ENCODE results near the gene RIPOR1.
"Not testable (repeated sequence)": the region's sequence is repeated elsewhere in the genome, so short reads cannot be mapped to it uniquely, and the experiment has no call there.

RIPOR1 gene, protein sequence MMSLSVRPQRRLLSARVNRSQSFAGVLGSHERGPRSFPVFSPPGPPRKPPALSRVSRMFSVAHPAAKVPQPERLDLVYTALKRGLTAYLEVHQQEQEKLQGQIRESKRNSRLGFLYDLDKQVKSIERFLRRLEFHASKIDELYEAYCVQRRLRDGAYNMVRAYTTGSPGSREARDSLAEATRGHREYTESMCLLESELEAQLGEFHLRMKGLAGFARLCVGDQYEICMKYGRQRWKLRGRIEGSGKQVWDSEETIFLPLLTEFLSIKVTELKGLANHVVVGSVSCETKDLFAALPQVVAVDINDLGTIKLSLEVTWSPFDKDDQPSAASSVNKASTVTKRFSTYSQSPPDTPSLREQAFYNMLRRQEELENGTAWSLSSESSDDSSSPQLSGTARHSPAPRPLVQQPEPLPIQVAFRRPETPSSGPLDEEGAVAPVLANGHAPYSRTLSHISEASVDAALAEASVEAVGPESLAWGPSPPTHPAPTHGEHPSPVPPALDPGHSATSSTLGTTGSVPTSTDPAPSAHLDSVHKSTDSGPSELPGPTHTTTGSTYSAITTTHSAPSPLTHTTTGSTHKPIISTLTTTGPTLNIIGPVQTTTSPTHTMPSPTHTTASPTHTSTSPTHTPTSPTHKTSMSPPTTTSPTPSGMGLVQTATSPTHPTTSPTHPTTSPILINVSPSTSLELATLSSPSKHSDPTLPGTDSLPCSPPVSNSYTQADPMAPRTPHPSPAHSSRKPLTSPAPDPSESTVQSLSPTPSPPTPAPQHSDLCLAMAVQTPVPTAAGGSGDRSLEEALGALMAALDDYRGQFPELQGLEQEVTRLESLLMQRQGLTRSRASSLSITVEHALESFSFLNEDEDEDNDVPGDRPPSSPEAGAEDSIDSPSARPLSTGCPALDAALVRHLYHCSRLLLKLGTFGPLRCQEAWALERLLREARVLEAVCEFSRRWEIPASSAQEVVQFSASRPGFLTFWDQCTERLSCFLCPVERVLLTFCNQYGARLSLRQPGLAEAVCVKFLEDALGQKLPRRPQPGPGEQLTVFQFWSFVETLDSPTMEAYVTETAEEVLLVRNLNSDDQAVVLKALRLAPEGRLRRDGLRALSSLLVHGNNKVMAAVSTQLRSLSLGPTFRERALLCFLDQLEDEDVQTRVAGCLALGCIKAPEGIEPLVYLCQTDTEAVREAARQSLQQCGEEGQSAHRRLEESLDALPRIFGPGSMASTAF

GRCh38 chr16:67528222-67528869 is at the start of gene RIPOR1:
Gene RIPOR1 (plus strand): TSS chr16:67528829. CDS start chr16:67538447, 9,618 bp downstream.
- peak; percentile 62 for DNase-seq

- peak; percentile 99 for DNase-seq
These were observed 47.6 kb upstream of the RIPOR1 start, which contains the start of gene ATP6V0D1 for GRCh38 chr16:67480833-67481560. Gene ATP6V0D1 (minus strand): TSS chr16:67481157. CDS start chr16:67481086, 71 bp downstream.

GRCh38 chr16:67481561-67482232 is 46.9 kb upstream of the RIPOR1 start:
- DNase-seq: peak; percentile 50

DNA sequence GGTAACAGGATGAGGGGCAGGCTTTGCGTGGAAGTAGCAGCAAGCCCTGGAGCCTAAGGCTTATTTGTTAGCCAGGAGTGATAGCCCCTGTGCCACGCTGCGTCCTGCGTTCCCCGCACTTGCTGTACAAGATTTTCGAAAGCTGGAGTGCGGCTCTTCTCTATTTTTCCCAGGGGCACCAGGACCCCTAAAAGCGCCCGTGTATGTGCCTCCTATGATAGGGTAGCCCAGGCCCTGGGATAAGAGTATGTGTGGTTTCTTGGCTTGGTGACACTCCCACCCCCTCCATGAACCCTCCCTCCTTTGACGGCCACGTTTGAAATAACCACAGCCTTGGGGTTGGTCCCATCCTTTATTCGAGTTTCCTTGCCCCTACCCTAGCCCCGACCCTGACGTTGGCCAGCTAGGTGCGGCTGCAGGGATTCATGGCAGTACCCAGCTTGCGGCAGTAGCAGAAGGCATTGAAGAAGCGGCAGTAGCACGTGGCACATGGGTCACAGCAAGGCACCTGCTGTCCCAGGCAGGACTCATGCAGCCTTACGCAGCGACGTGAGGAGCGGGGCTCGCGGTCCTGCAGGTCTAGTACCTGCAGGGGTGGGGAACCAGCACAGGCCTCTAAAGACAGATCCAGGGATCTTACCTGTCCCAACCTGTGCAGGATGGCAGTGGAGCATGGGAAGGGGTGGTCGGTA is 46.2 kb upstream of the RIPOR1 start:
- DNase-seq: no peak

DNA sequence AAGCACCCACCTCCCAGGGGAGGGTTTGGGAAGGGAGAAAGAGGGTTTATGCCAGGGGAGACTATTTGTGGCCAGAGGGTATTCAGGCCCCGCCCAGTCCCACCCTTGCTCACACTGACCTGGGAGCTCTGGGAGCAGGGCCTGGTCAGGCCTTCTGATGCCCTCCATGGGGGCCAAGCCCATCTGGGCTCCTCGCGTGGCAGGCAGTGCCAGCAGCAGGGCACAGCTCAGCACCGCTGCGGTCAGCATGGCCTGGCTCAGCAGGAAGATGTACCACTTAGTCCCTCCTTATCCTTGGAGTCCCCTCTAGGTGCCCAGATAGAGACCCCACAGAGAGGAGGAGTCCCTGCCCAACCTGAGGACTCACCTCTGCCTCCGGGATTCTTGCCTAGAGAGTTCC is 45.5 kb upstream of the RIPOR1 start, which contains the start of gene AGRP:
Gene AGRP (minus strand): TSS at position 398 of the 400 bp plus-strand sequence. CDS start 149 bp downstream, at position 249.
- no peak for DNase-seq

DNA sequence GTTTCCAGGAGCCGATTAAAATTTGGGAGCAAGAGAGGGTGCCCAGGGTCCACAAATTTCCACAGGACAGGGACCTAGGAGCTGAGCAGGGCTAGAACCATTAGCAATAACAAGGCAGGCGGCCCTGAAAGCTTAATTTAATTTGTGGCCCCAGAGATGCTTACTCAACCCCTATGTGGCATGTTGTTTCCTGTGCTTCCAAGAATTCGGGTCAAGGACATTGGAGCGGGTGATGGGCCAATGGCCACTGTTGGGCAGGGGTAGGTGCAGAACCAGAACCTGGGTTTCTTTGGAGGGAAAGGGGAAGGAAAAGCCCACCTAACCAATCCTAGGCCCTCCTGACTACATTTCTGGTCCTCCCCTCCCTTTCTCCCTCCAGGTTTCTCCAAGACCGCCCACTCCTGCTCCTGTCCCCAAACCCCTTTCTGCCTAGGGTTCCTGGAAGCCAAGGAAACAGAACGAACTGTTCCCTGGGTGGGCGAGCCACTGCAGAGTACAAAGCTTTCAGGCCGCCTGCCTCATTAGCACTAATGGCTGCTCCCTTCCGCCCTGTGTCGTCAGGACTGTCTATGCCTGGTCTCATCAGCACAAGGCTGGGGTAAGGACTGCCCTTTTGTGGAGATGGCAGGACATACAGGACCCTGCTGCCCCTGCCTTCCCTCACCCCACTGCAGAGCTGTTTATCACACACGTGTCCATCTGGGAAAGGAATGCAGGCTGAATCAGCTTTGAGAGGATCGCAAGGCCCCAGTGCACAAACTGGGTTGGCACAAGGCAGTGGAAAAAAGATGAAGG is 44.7 kb upstream of the RIPOR1 start:
- no peak for DNase-seq

DNA sequence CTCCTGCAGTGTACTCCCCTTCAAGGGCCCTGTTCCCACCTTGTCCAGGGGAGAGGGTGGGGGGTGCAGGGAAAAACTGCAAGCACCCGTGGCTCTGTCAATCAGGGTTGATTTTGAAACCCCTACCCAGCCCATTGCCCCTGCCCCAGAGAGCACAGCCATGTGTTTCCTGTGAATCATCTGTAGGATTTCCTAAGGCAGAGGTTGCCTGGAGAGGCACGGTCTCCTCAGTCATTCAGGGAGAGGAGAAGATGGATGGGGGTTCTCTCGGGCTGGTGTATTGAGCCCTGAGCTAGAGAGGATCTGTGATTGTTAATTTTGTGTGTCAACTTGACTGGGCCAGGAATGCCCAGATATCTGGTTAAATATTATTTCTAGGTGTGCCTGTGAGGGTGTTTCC is 41.8 kb upstream of the RIPOR1 start:
- no peak for DNase-seq

GRCh38 chr16:67487561-67487960 is 41.1 kb upstream of the RIPOR1 start:
- DNase-seq: not testable (repeated sequence)

- DNase-seq: no peak
These were observed 39.1 kb upstream of the RIPOR1 start for GRCh38 chr16:67489401-67490083.

DNA sequence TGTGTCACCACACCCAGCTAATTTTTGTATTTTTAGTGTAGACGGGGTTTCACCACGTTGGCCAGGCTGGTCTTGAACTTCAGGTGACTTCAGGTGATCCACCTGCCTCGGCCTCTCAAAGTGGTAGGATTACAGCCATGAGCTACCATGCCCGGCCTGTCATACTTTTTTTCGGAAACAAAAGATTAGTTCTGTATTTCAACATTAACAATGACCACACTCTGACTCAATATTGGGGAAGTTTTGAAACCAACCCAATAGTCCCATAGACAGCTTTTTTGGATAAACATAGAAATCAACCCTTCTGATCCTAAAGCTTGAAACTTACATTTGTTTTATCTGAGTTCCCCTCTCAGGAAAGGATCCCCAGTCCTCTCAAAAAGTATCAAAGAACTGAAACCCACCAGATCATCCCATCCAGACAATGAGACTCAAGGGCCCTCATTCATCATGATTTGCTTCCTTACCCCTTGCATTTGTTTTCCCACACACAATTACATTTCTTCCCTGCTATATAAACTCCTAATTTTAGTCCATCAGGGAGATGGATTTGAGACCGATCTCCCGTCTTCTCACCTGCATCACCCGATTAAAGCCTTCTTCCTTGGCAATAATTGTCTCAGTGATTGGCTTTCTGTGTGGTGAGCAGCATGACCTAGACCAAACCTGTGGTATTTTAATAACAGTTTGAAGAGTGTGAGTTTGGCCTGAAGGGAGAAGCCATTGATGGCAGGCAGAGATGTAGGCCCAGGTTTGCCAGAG is 38.1 kb upstream of the RIPOR1 start:
- DNase-seq: no peak

GRCh38 chr16:67499106-67499505 is 29.5 kb upstream of the RIPOR1 start:
- no peak for DNase-seq

DNA sequence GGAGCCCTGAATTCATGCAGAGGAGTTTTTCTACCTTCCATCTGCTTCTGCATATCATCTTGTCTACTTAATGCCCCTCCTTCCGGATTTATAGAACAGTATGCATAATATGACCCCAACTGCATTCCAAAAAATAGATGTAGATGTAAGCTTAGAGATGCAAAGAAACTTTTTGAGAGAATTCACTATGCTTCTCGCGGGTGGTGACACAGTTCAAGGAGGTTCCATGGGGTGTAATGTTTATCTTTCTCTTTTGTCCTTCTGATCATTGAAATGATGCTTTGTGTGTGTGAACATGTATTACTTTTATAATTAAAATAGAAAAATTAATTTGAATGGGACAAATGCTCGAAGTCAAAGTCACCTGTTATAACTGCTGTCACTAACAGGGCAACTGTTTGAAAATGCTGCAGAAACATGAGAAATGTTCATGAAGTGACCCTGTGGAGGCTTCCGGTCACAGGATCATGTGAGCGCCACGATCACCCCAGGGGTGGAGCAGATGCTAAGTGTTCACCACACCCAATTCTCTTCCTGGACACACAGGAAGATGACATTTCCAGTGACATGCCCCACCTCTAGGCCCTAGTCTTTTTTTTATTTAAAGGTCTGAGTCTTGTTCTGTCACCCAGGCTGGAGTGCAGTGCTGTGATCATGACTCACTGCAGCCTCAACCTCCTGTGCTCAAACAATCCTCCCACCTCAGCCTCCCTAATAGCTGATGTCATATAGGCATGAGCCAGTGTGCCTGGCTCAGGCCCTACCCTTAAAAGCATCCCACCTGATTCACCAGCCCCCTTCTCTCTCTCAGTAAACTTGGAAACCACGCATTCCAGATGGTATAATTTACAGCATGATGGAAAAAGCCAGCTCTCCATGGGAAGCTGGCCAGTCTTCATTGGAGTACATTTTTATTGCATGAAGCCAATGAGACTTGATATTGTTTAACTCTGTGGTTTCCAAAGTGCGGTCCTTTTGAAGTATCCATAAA is 24.3 kb upstream of the RIPOR1 start:
- DNase-seq: peak; percentile 72

- DNase-seq: no peak
These were observed 22.2 kb upstream of the RIPOR1 start for GRCh38 chr16:67506468-67506867.

- DNase-seq: no peak
These were observed 19.6 kb upstream of the RIPOR1 start for GRCh38 chr16:67509016-67509415.

- DNase-seq: not testable (repeated sequence)
These were observed 14.7 kb upstream of the RIPOR1 start for GRCh38 chr16:67513892-67514291.

DNA sequence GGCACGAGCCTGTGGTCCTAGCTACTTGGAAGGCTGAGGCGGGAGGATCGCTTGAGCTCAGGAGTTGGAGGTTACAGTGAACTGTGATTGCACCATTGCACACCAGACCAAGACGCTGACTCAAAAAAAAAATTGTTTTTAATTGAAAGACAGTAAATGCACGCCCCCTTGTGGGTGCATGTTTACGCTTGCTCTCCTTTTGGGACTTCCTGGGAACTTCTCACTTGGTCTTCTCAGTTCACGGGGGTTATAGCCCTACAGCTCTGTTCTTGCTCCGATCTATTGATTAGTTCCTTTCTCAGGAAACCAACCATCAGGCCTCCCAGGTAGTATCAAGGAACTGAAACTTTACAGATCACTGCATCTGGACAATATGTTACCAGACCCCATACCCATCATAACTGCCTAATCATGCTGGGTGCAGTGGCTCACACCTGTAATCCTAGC is 14.2 kb upstream of the RIPOR1 start:
- peak; percentile 86 for DNase-seq

Measured in CD4-positive, alpha-beta T cell treated with Interleukin-12 subunit alpha and Interleukin-12 subunit beta, for 1 hour (primary cell).